Measurements from ENCODE around the gene SIK3.
"Not testable (repeated sequence)": the region's sequence is repeated elsewhere in the genome, so short reads cannot be mapped to it uniquely, and the experiment has no call there.

SIK3 gene

GRCh38 chr11:117054382-117054781 is 43.8 kb downstream of the SIK3 start:
- no peak overlapping the region for H3K27ac ChIP-seq (ENCODE audit: low read length)
- no peaks in the 10 kb centered on the region for H3K27me3 ChIP-seq (ENCODE audit: insufficient read depth, low read length)
- H3K4me1 ChIP-seq (ENCODE audit: insufficient read depth, low read length) = peaks cover 7% of the 10 kb centered on the region
- H3K4me3 ChIP-seq (ENCODE audit: low read length) = no peak overlapping the region
- H3K36me3 ChIP-seq (ENCODE audit: insufficient read depth, low read depth, low read length) = no peaks in the 10 kb centered on the region
- H3K9me3 ChIP-seq (ENCODE audit: insufficient read depth, low read depth, low read length) = no peaks in the 10 kb centered on the region
- H3K9ac ChIP-seq (ENCODE audit: low read depth, low read length) = no peak overlapping the region

GRCh38 chr11:117052196-117053149 is 45.8 kb downstream of the SIK3 start:
- Histone ChIP-seq H3K4me1 (ENCODE audit: insufficient read depth, low read length) (no peaks in the 10 kb centered on the region), H3K36me3 (ENCODE audit: insufficient read depth, low read depth, low read length) (no peaks in the 10 kb centered on the region), H3K4me3 (ENCODE audit: low read length) (no peak overlapping the region), H3K27me3 (ENCODE audit: insufficient read depth, low read length) (no peaks in the 10 kb centered on the region), H3K9me3 (ENCODE audit: insufficient read depth, low read depth, low read length) (no peaks in the 10 kb centered on the region), H3K9ac (ENCODE audit: low read depth, low read length) (no peak overlapping the region), H3K27ac (ENCODE audit: low read length) (no peak overlapping the region)

DNA sequence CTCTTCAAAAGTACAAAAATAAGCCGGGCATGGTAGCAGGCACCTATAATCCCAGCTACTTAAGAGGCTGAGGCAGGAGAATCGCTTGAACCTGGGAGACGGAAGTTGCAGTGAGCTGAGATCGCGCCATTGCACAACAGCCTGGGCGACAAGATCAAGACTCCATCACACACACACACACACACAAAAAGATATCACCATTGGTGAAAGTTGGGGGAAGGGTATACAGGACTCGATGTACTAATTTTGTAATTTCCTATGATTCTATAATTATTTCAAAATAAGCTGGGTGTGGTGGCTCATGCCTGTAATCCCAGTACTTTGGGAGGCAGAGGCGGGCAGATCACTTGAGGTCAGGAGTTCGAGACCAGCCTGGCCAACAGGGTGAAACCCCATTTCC is 48.1 kb downstream of the SIK3 start:
- not testable (repeated sequence) for H3K9me3 ChIP-seq (ENCODE audit: insufficient read depth, low read depth, low read length); H3K27me3 ChIP-seq (ENCODE audit: insufficient read depth, low read length); H3K36me3 ChIP-seq (ENCODE audit: insufficient read depth, low read depth, low read length); H3K27ac ChIP-seq (ENCODE audit: low read length); H3K9ac ChIP-seq (ENCODE audit: low read depth, low read length); H3K4me1 ChIP-seq (ENCODE audit: insufficient read depth, low read length); H3K4me3 ChIP-seq (ENCODE audit: low read length)

DNA sequence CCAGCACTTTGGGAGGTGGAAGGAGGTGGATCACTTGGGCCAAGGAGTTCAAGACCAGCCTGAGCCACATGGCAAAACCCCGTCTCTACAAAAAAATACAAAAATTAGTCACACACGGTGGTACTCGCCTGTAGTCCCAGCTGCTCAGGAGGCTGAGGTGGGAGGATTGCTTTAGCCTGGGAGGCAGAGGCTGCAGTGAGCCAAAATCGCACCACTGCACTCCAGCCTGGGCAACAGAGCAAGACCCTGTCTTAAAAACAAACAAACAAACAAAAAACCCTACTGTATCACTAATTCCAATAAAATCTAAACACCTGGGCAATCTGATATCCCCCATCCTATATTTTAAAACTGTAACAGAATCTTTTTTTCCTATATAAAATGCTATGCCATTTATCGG is 51.6 kb downstream of the SIK3 start:
- H3K4me3 ChIP-seq (ENCODE audit: low read length); H3K36me3 ChIP-seq (ENCODE audit: insufficient read depth, low read depth, low read length); H3K9me3 ChIP-seq (ENCODE audit: insufficient read depth, low read depth, low read length); H3K4me1 ChIP-seq (ENCODE audit: insufficient read depth, low read length); H3K9ac ChIP-seq (ENCODE audit: low read depth, low read length); H3K27ac ChIP-seq (ENCODE audit: low read length); H3K27me3 ChIP-seq (ENCODE audit: insufficient read depth, low read length): not testable (repeated sequence)

DNA sequence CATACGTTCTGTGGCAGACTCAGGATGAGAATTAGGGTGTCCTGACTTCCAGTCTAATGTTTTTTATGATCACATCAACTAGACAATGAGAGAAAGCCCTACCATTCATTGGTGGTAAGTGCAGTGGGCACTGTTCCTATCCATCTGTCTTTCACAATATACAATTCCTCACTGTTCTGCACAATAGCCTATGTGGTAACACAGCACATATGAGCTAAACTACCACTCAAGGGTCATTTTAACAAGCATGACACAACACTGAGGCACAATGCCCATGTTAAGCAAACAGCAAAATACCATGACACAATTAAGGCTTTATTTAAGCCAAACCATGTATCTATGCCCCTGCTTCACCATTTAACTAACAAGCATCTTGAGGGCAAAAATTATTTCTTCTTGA is 52.3 kb downstream of the SIK3 start:
- Histone ChIP-seq H3K36me3 (ENCODE audit: insufficient read depth, low read depth, low read length) (no peaks in the 10 kb centered on the region), H3K27ac (ENCODE audit: low read length) (no peak overlapping the region), H3K4me1 (ENCODE audit: insufficient read depth, low read length) (0 out of 2 replicates have a peak, but pooled peaks cover 3% of the 10 kb centered on the region), H3K27me3 (ENCODE audit: insufficient read depth, low read length) (no peaks in the 10 kb centered on the region), H3K9ac (ENCODE audit: low read depth, low read length) (no peak overlapping the region), H3K4me3 (ENCODE audit: low read length) (no peak overlapping the region), H3K9me3 (ENCODE audit: insufficient read depth, low read depth, low read length) (no peaks in the 10 kb centered on the region)

- Histone ChIP-seq H3K9me3 (ENCODE audit: insufficient read depth, low read depth, low read length) (no peaks in the 10 kb centered on the region), H3K4me3 (ENCODE audit: low read length) (no peak overlapping the region), H3K4me1 (ENCODE audit: insufficient read depth, low read length) (0 out of 2 replicates have a peak, but pooled peaks cover 3% of the 10 kb centered on the region), H3K27ac (ENCODE audit: low read length) (no peak overlapping the region), H3K27me3 (ENCODE audit: insufficient read depth, low read length) (no peaks in the 10 kb centered on the region), H3K9ac (ENCODE audit: low read depth, low read length) (no peak overlapping the region), H3K36me3 (ENCODE audit: insufficient read depth, low read depth, low read length) (no peaks in the 10 kb centered on the region)
Observed at GRCh38 chr11:117045196-117045595, 53.0 kb downstream of the SIK3 start.

GRCh38 chr11:117044287-117045035 is 53.8 kb downstream of the SIK3 start:
- 0 out of 2 replicates have a peak, but pooled peaks cover 3% of the 10 kb centered on the region for H3K4me1 ChIP-seq (ENCODE audit: insufficient read depth, low read length)
- no peak overlapping the region for H3K4me3 ChIP-seq (ENCODE audit: low read length)
- H3K36me3 ChIP-seq (ENCODE audit: insufficient read depth, low read depth, low read length) = no peaks in the 10 kb centered on the region
- no peak overlapping the region for H3K9ac ChIP-seq (ENCODE audit: low read depth, low read length)
- H3K27ac ChIP-seq (ENCODE audit: low read length) = no peak overlapping the region
- no peaks in the 10 kb centered on the region for H3K9me3 ChIP-seq (ENCODE audit: insufficient read depth, low read depth, low read length)
- no peaks in the 10 kb centered on the region for H3K27me3 ChIP-seq (ENCODE audit: insufficient read depth, low read length)

- Histone ChIP-seq H3K9me3 (ENCODE audit: insufficient read depth, low read depth, low read length) (no peaks in the 10 kb centered on the region), H3K9ac (ENCODE audit: low read depth, low read length) (no peak overlapping the region), H3K4me1 (ENCODE audit: insufficient read depth, low read length) (peaks cover 7% of the 10 kb centered on the region; the same call in 1 of the 2 replicates), H3K4me3 (ENCODE audit: low read length) (no peak overlapping the region), H3K27ac (ENCODE audit: low read length) (no peak overlapping the region), H3K36me3 (ENCODE audit: insufficient read depth, low read depth, low read length) (no peaks in the 10 kb centered on the region), H3K27me3 (ENCODE audit: insufficient read depth, low read length) (no peaks in the 10 kb centered on the region)
Observed at GRCh38 chr11:117042689-117043088, 55.5 kb downstream of the SIK3 start.

GRCh38 chr11:117039900-117040299 is 58.3 kb downstream of the SIK3 start:
- H3K4me3 ChIP-seq (ENCODE audit: low read length) = no peak overlapping the region
- no peaks in the 10 kb centered on the region for H3K36me3 ChIP-seq (ENCODE audit: insufficient read depth, low read depth, low read length)
- peaks cover 15% of the 10 kb centered on the region; the same call in 1 of the 2 replicates for H3K4me1 ChIP-seq (ENCODE audit: insufficient read depth, low read length)
- H3K27me3 ChIP-seq (ENCODE audit: insufficient read depth, low read length) = no peaks in the 10 kb centered on the region
- no peak overlapping the region for H3K27ac ChIP-seq (ENCODE audit: low read length)
- H3K9me3 ChIP-seq (ENCODE audit: insufficient read depth, low read depth, low read length) = no peaks in the 10 kb centered on the region
- H3K9ac ChIP-seq (ENCODE audit: low read depth, low read length) = no peak overlapping the region

GRCh38 chr11:117039270-117039669 is 59.0 kb downstream of the SIK3 start:
- H3K4me3 ChIP-seq (ENCODE audit: low read length) = no peak overlapping the region
- H3K27me3 ChIP-seq (ENCODE audit: insufficient read depth, low read length) = no peaks in the 10 kb centered on the region
- H3K27ac ChIP-seq (ENCODE audit: low read length) = no peak overlapping the region
- no peaks in the 10 kb centered on the region for H3K36me3 ChIP-seq (ENCODE audit: insufficient read depth, low read depth, low read length)
- no peak overlapping the region for H3K9ac ChIP-seq (ENCODE audit: low read depth, low read length)
- H3K4me1 ChIP-seq (ENCODE audit: insufficient read depth, low read length) = peaks cover 15% of the 10 kb centered on the region; the same call in 1 of the 2 replicates
- no peaks in the 10 kb centered on the region for H3K9me3 ChIP-seq (ENCODE audit: insufficient read depth, low read depth, low read length)

GRCh38 chr11:117037975-117038350 is 60.3 kb downstream of the SIK3 start:
- Histone ChIP-seq H3K27ac (ENCODE audit: low read length) (no peak overlapping the region), H3K4me1 (ENCODE audit: insufficient read depth, low read length) (peaks cover 15% of the 10 kb centered on the region; the same call in 1 of the 2 replicates)

More at GRCh38 chr11:117037975-117038350, 60.3 kb downstream of the SIK3 start:
- H3K4me3 ChIP-seq (ENCODE audit: low read length) = no peak overlapping the region
- no peak overlapping the region for H3K9ac ChIP-seq (ENCODE audit: low read depth, low read length)
- no peaks in the 10 kb centered on the region for H3K9me3 ChIP-seq (ENCODE audit: insufficient read depth, low read depth, low read length)
- no peaks in the 10 kb centered on the region for H3K36me3 ChIP-seq (ENCODE audit: insufficient read depth, low read depth, low read length)
- H3K27me3 ChIP-seq (ENCODE audit: insufficient read depth, low read length) = no peaks in the 10 kb centered on the region
